ENCODE results near the gene LRRIQ4. TPM values are rescaled to one million over a fixed set of nuclear protein-coding genes. Genes with fewer than 3 reads are reported as not detected.

Gene LRRIQ4
- total and polyA plus RNA-seq, 11 donors: not detected

- H3K4me1 ChIP-seq: peaks cover 0 to 12% (median 9%) of the 10 kb centered on the region in 12 donors
- H3K27ac ChIP-seq: peak within 1 kb of the TSS; percentile 79 to 92 (median 85)
- peak in 1 of 2 donors; percentile 28 for TF ChIP-seq POLR2A (IDR thresholded peaks at IDR 0.05)
- TF ChIP-seq CTCF (IDR thresholded peaks at IDR 0.05): no peak
- DNase-seq (peak; percentile 64 to 87 (median 80)), ATAC-seq (peak in 3 of 4 donors; percentile 15 to 33 (median 16))
- H3K4me3 ChIP-seq: peak within 1 kb of the TSS; percentile 19 to 76 (median 69)
- H3K36me3 ChIP-seq: peaks cover 0 to 5% (median 3%) of the 10 kb centered on the region in 9 donors
- H3K27me3 ChIP-seq: no peaks in the 10 kb centered on the region
- peaks cover 0 to 6% (median 0%) of the 10 kb centered on the region in 12 donors for H3K9me3 ChIP-seq
- 10 to 27% (median 20%) methylated on average over 8 to 51 of the region's 51 CpGs for WGBS, 4 donors
- intact Hi-C loops (cut with DNase I): loop anchor here in 6 of 10 donors (5.0 to 10.0 kb wide), 6 partner anchors 195 to 625 kb away; partner anchors contain the start of genes SEC62 (in 4 of the 6) and SKIL (in 1 of the 6)
Observed at GRCh38 chr3:169769287-169770181, 43.1 kb upstream of the LRRIQ4 start, which contains the start of gene ACTRT3. TSS of gene ACTRT3 (minus strand) at chr3:169769561. CDS start at chr3:169769520, 41 bp downstream.

GRCh38 chr3:169771497-169772304, 41.0 kb upstream of the LRRIQ4 start:
- DNase-seq: peak in 4 of 5 donors; percentile 32 to 41 (median 34)
- 1% methylated on average over 27 of the region's 27 CpGs for WGBS, 4 donors
- intact Hi-C loops (cut with DNase I): loop anchor here in 2 of 10 donors (5.0 to 10.0 kb wide), 2 partner anchors 193 to 196 kb away; partner anchors contain the start of gene SEC62 (in 2 of the 2)

GRCh38 chr3:169772305-169772896, 40.3 kb upstream of the LRRIQ4 start:
- intact Hi-C loops (cut with DNase I): loop anchor here in 2 of 10 donors (5.0 to 10.0 kb wide), 2 partner anchors 192 to 195 kb away; partner anchors contain the start of gene SEC62 (in 2 of the 2)
- Histone ChIP-seq H3K27ac (peak overlapping the region; percentile 96 to 100 (median 98)), H3K9me3 (no peaks in the 10 kb centered on the region), H3K4me1 (peaks cover 0 to 28% (median 24%) of the 10 kb centered on the region in 12 donors), H3K36me3 (peaks cover 0 to 34% (median 30%) of the 10 kb centered on the region in 9 donors), H3K27me3 (no peaks in the 10 kb centered on the region), H3K4me3 (peak overlapping the region; percentile 61 to 97 (median 81))
- DNase-seq (peak; percentile 73 to 81 (median 77)), ATAC-seq (peak; percentile 65 to 79 (median 71))
- 0 to 1% (median 1%) methylated on average over 15 of the region's 15 CpGs for WGBS, 4 donors
- no peak for TF ChIP-seq CTCF (IDR thresholded peaks at IDR 0.05)
- TF ChIP-seq POLR2A (IDR thresholded peaks at IDR 0.05): no peak

More at GRCh38 chr3:169771497-169772304, 41.0 kb upstream of the LRRIQ4 start:
- no peaks in the 10 kb centered on the region for H3K27me3 ChIP-seq
- TF ChIP-seq POLR2A (IDR thresholded peaks at IDR 0.05) (no peak), CTCF (IDR thresholded peaks at IDR 0.05) (no peak)
- peaks cover 0 to 28% (median 24%) of the 10 kb centered on the region in 12 donors for H3K4me1 ChIP-seq
- H3K27ac ChIP-seq: peak overlapping the region; percentile 96 to 100 (median 98)
- H3K36me3 ChIP-seq: peaks cover 0 to 27% (median 23%) of the 10 kb centered on the region in 9 donors
- H3K4me3 ChIP-seq: peak overlapping the region; percentile 61 to 97 (median 81)
- peak in 2 of 4 donors; percentile 34 to 37 for ATAC-seq
- no peaks in the 10 kb centered on the region for H3K9me3 ChIP-seq
